Neural progenitor cell (in vitro differentiated cells): Measurements from ENCODE around the gene BAIAP3. TPM values are rescaled to one million over a fixed set of nuclear protein-coding genes. Genes with fewer than 3 reads are reported as not detected.

Experiments used
- DNase-seq: peaks from one replicate; pipeline ENCODE4 v3.0.0-alpha.2; 2016; ENCODE audit warnings: low spot score
- H2AFZ ChIP-seq: fragments of 200-600 bp; sonication (generic); replicated peaks from 2 replicates; pipeline ENCODE4 v1.6.1; 2016; ENCODE audit warnings: antibody characterized with exemption
- H3F3A ChIP-seq: fragments of 200-600 bp; sonication (generic); 2 replicates; pipeline ENCODE4 v1.6.1; 2016; ENCODE audit warnings: antibody characterized with exemption, low read depth
- H3K27ac ChIP-seq: fragments of 200-600 bp; sonication (generic); 2 replicates; pipeline ENCODE4 v1.5.1; 2016; ENCODE audit warnings: mild to moderate bottlenecking
- H3K27me3 ChIP-seq: fragments of 200-600 bp; sonication (generic); 2 replicates; pipeline ENCODE4 v1.6.1; 2016; ENCODE audit warnings: mild to moderate bottlenecking, moderate library complexity
- H3K36me3 ChIP-seq: fragments of 200-600 bp; sonication (generic); 2 replicates; pipeline ENCODE4 v1.5.1; 2016
- H3K4me1 ChIP-seq: fragments of 200-600 bp; sonication (generic); 2 replicates; pipeline ENCODE4 v1.6.1; 2016; ENCODE audit warnings: mixed run types
- H3K4me2 ChIP-seq: fragments of 200-600 bp; sonication (generic); 2 replicates; pipeline ENCODE4 v1.6.1; 2016
- H3K4me3 ChIP-seq: fragments of 200-600 bp; sonication (generic); 2 replicates; pipeline ENCODE4 v1.5.1; 2016
- H3K79me2 ChIP-seq: fragments of 200-600 bp; sonication (generic); 2 replicates; pipeline ENCODE4 v1.6.1; 2016; ENCODE audit warnings: low read depth
- H3K9ac ChIP-seq: fragments of 200-600 bp; sonication (generic); 2 replicates; pipeline ENCODE4 v1.6.1; 2016
- H3K9me3 ChIP-seq: fragments of 200-600 bp; sonication (generic); 2 replicates; pipeline ENCODE4 v1.5.1; 2016; ENCODE audit warnings: low read depth
- H4K20me1 ChIP-seq: fragments of 200-600 bp; sonication (generic); 2 replicates; pipeline ENCODE4 v1.6.1; 2016; ENCODE audit warnings: low read depth
- H3K27ac Mint-ChIP-seq: 3 replicates; pipeline ENCODE4 v1.8.0; 2021; ENCODE audit warnings: mixed read lengths
- H3K27me3 Mint-ChIP-seq: 2 replicates; pipeline ENCODE4 v1.8.0; 2022; ENCODE audit warnings: low read depth, mild to moderate bottlenecking, inconsistent platforms, moderate library complexity, mixed read lengths; ENCODE audit not compliant: insufficient read depth
- H3K36me3 Mint-ChIP-seq: 3 replicates; pipeline ENCODE4 v1.8.0; 2021; ENCODE audit warnings: mixed read lengths
- H3K4me1 Mint-ChIP-seq: 3 replicates; pipeline ENCODE4 v1.8.0; 2021; ENCODE audit warnings: mixed read lengths
- H3K4me3 Mint-ChIP-seq: 3 replicates; pipeline ENCODE4 v1.8.0; 2021; ENCODE audit warnings: mild to moderate bottlenecking, moderate library complexity, mixed read lengths
- H3K9me3 Mint-ChIP-seq: 3 replicates; pipeline ENCODE4 v1.8.0; 2020; ENCODE audit warnings: mixed read lengths
- CTCF ChIP-seq: fragments of 200-600 bp; sonication (generic); IDR thresholded peaks from 2 replicates; pipeline ENCODE4 v1.5.1; 2017; ENCODE audit warnings: antibody characterized with exemption, mild to moderate bottlenecking
- EZH2 ChIP-seq: fragments of 200-600 bp; sonication (generic); IDR thresholded peaks from 2 replicates; pipeline ENCODE4 v1.6.1; 2017; ENCODE audit warnings: antibody characterized with exemption, mild to moderate bottlenecking, moderate library complexity
- EZH2phosphoT487 ChIP-seq: fragments of 200-600 bp; sonication (generic); IDR thresholded peaks from 2 replicates; pipeline ENCODE4 v1.6.1; 2017; ENCODE audit warnings: antibody characterized with exemption
- total RNA-seq: library from RNA; depleted of rRNA; stranded (reverse); fragments of >200 nt; gene quantifications from 2 replicates; pipeline ENCODE4 v1.2.3, GENCODE V29; 2015; ENCODE audit warnings: low replicate concordance

BAIAP3 gene
- total RNA-seq, 1 donor from 2014 or later, result 0.34 TPM

- no peaks in the 10 kb centered on the region for H3K9me3 ChIP-seq
- peak overlapping the region; percentile 42 for H3K4me3 ChIP-seq
- no peak overlapping the region for H3K9ac ChIP-seq
- peaks cover 52% of the 10 kb centered on the region for H4K20me1 ChIP-seq
- H3K4me1 Mint-ChIP-seq, result peaks cover 36% of the 10 kb centered on the region
- H2AFZ ChIP-seq, result no peak overlapping the region
- no peak overlapping the region for H3K27ac ChIP-seq
- peaks cover 15% of the 10 kb centered on the region for H3K27me3 Mint-ChIP-seq
- no peaks in the 10 kb centered on the region for H3K36me3 ChIP-seq
- TF ChIP-seq EZH2phosphoT487 (peak; percentile 94), EZH2 (peak; percentile 94), CTCF (no peak)
- H3K4me1 ChIP-seq, result peaks cover 16% of the 10 kb centered on the region
- H3K79me2 ChIP-seq, result no peaks in the 10 kb centered on the region
- no peak overlapping the region for H3K27ac Mint-ChIP-seq
- peak overlapping the region; percentile 76 for H3K4me3 Mint-ChIP-seq
- no peaks in the 10 kb centered on the region for H3K9me3 Mint-ChIP-seq
- H3K4me2 ChIP-seq, result peak overlapping the region; percentile 77
- no peaks in the 10 kb centered on the region for H3K36me3 Mint-ChIP-seq
- peaks cover 92% of the 10 kb centered on the region for H3K27me3 ChIP-seq
- peaks cover 20% of the 10 kb centered on the region for H3F3A ChIP-seq
- DNase-seq, result peak; percentile 54
Measured at GRCh38 chr16:1333854-1334700, 632 bp downstream of the BAIAP3 start.

GRCh38 chr16:1334739-1335138 lies 1.3 kb downstream of the BAIAP3 start:
- TF ChIP-seq CTCF, result no peak
- peak; percentile 7 for TF ChIP-seq EZH2phosphoT487
- TF ChIP-seq EZH2, result peak; percentile 55
- Histone ChIP-seq H3K36me3 (no peaks in the 10 kb centered on the region), H2AFZ (no peak overlapping the region), H3K9ac (no peak overlapping the region), H3K27me3 (peaks cover 99% of the 10 kb centered on the region), H3K9me3 (no peaks in the 10 kb centered on the region), H3K4me3 (peak overlapping the region; percentile 42), H3K27ac (no peak overlapping the region), H3K79me2 (no peaks in the 10 kb centered on the region), H3F3A (peaks cover 20% of the 10 kb centered on the region), H3K4me2 (peak overlapping the region; percentile 77), H3K4me1 (peaks cover 16% of the 10 kb centered on the region), H4K20me1 (peaks cover 52% of the 10 kb centered on the region)
- peak overlapping the region; percentile 76 for H3K4me3 Mint-ChIP-seq
- no peak overlapping the region for H3K27ac Mint-ChIP-seq
- H3K4me1 Mint-ChIP-seq, result peaks cover 36% of the 10 kb centered on the region
- DNase-seq, result no peak
- H3K36me3 Mint-ChIP-seq, result no peaks in the 10 kb centered on the region
- peaks cover 15% of the 10 kb centered on the region for H3K27me3 Mint-ChIP-seq
- no peaks in the 10 kb centered on the region for H3K9me3 Mint-ChIP-seq

- Histone ChIP-seq H3K27ac (no peak overlapping the region), H3K36me3 (no peaks in the 10 kb centered on the region), H3K4me2 (no peak overlapping the region), H3K4me3 (no peak overlapping the region), H3K9ac (no peak overlapping the region), H3K27me3 (peaks cover 99% of the 10 kb centered on the region), H3K9me3 (no peaks in the 10 kb centered on the region), H3K79me2 (no peaks in the 10 kb centered on the region), H4K20me1 (peaks cover 52% of the 10 kb centered on the region), H2AFZ (no peak overlapping the region), H3K4me1 (peaks cover 16% of the 10 kb centered on the region), H3F3A (peaks cover 20% of the 10 kb centered on the region)
- no peak overlapping the region for H3K27ac Mint-ChIP-seq
- peaks cover 36% of the 10 kb centered on the region for H3K4me1 Mint-ChIP-seq
- H3K27me3 Mint-ChIP-seq, result peaks cover 15% of the 10 kb centered on the region
- peak overlapping the region; percentile 73 for H3K4me3 Mint-ChIP-seq
- H3K9me3 Mint-ChIP-seq, result no peaks in the 10 kb centered on the region
- TF ChIP-seq CTCF (no peak), EZH2phosphoT487 (no peak), EZH2 (no peak)
- no peak for DNase-seq
- no peaks in the 10 kb centered on the region for H3K36me3 Mint-ChIP-seq
Measured at GRCh38 chr16:1335211-1335971, 1.9 kb downstream of the BAIAP3 start.
